Fibroblast of villous mesenchyme (primary cell): ENCODE measurements around the gene HES5. TPM values are rescaled to one million over a fixed set of nuclear protein-coding genes. Genes with fewer than 3 reads are reported as not detected.

Experiments
- total RNA-seq: library from RNA; depleted of rRNA; stranded (reverse); fragments of >200 nt; gene quantifications from 2 replicates; pipeline ENCODE4 v1.2.3, GENCODE V29; 2012

Gene HES5
- total RNA-seq, 1 donor, result under 0.01 TPM

Other genes with a start within 250 kb of the HES5 start
- 6.1 and 9.5 TPM in 2 replicates for gene MORN1, start 138.7 kb downstream of the HES5 start, total RNA-seq
- 77.6 and 94.1 TPM in 2 replicates for gene RER1, start 138.4 kb downstream of the HES5 start, total RNA-seq
- gene PEX10, start 117.7 kb downstream of the HES5 start, total RNA-seq, result 28.9 and 34.1 TPM in 2 replicates
- gene PLCH2, start 54.0 kb downstream of the HES5 start, total RNA-seq, result under 0.01 TPM in 2 replicates
- 23.8 and 27.6 TPM in 2 replicates for gene PANK4, start 3.7 kb downstream of the HES5 start, total RNA-seq
- 17.7 and 24.5 TPM in 2 replicates for gene TNFRSF14, start 26.1 kb upstream of the HES5 start, total RNA-seq
- 13.2 and 15.1 TPM in 2 replicates for gene PRXL2B, start 56.5 kb upstream of the HES5 start, total RNA-seq
- gene MMEL1, start 102.8 kb upstream of the HES5 start, total RNA-seq, result under 0.01 and 0.64 TPM in 2 replicates